Sigmoid colon (tissue), 7 donors: ENCODE results near the gene CSAD. TPM values are rescaled to one million over a fixed set of nuclear protein-coding genes. Genes with fewer than 3 reads are reported as not detected.
A peak's percentile ranks its signal among the peaks of the same experiment; 100 is the strongest.

ENCODE experiments used
- DNase-seq: peaks from one replicate; pipeline ENCODE4 v3.0.0-alpha.2; 2019
- H3K27ac ChIP-seq, 4 donors: fragments of 200-600 bp; sonication (generic); one replicate each; pipeline ENCODE4 v1.5.1; 2016 to 2019; ENCODE audit warnings: mild to moderate bottlenecking in 1 of 4
- H3K27me3 ChIP-seq, 3 donors: fragments of 200-600 bp; sonication (generic); one replicate each; pipeline ENCODE4 v1.5.1; 2019; ENCODE audit warnings: mild to moderate bottlenecking in 1 of 3
- H3K36me3 ChIP-seq, 4 donors: fragments of 200-600 bp; sonication (generic); one replicate each; pipeline ENCODE4 v1.5.1; 2016 to 2019
- H3K4me1 ChIP-seq, 4 donors: fragments of 200-600 bp; sonication (generic); one replicate each; pipeline ENCODE4 v1.5.1; 2017 to 2019
- H3K4me3 ChIP-seq, 4 donors: fragments of 200-600 bp; sonication (generic); one replicate each; pipeline ENCODE4 v1.5.1; 2017 to 2019; ENCODE audit warnings: mild to moderate bottlenecking in 2 of 4, moderate library complexity in 1 of 4
- H3K9me3 ChIP-seq, 4 donors: fragments of 200-600 bp in 3 of 4; sonication (generic) in 3 of 4; one replicate each; pipeline versions ENCODE4 v1.5.1 to v1.6.1; 2013 to 2019
- CTCF ChIP-seq, 4 experiments: fragments of 450-650 bp in 3 of 4; fragments of 200-600 bp in 1 of 4; IDR thresholded peaks; one replicate each; pipeline ENCODE4 v1.5.1; 2016 to 2019; ENCODE audit warnings: antibody characterized with exemption in 4 of 4, mild to moderate bottlenecking in 3 of 4, moderate library complexity in 2 of 4
- EP300 ChIP-seq, 4 donors: sonication (generic); formaldehyde crosslinking; IDR thresholded peaks; one replicate each; pipeline ENCODE4 v1.6.1; 2017; ENCODE audit warnings: antibody characterized with exemption in 4 of 4
- POLR2A ChIP-seq, 2 donors: fragments of 450-650 bp; IDR thresholded peaks; one replicate each; pipeline ENCODE4 v1.6.1; 2016; ENCODE audit warnings: antibody characterized with exemption in 2 of 2, mild to moderate bottlenecking in 2 of 2, moderate library complexity in 2 of 2
- POLR2AphosphoS5 ChIP-seq, 4 donors: sonication (generic); formaldehyde crosslinking; IDR thresholded peaks; one replicate each; pipeline ENCODE4 v1.6.1; 2017; ENCODE audit warnings: antibody characterized with exemption in 4 of 4
- WGBS, 2 donors: extraction: QIAGEN DNeasy Blood & Tissue Kit; methylation state at CpG; one replicate each; pipeline ENCODE4 v1.1.7; 2013; 5-methylcytosine and 5-hydroxymethylcytosine counted together
- intact Hi-C: fragments of 100-400 bp; cut with DNase I; formaldehyde crosslinking; loops from one replicate; pipeline ENCODE4 v1.15.1; 2023
- polyA plus RNA-seq, 3 donors: library from polyadenylated mRNA; stranded (reverse); fragments of 200-250 nt; gene quantifications; one replicate each; pipeline ENCODE4 v1.2.3, GENCODE V29; 2013
- total RNA-seq, 4 donors: library from RNA; depleted of rRNA; stranded (reverse); fragments of >200 nt; gene quantifications; one replicate each; pipeline ENCODE4 v1.1.0, GENCODE V29; 2016
- donor health status: healthy with polysubstance abuse.
- donor health status: Bipolar disorder and iron deficiency.
- donor health status: healthy.

CSAD gene
- total and polyA plus RNA-seq, 7 donors = 1.2 to 51.0 (median 19.6) TPM

- intact Hi-C loops = no loop called here
- no peak for DNase-seq
- no peaks in the 10 kb centered on the region for H3K27me3 ChIP-seq
- H3K4me1 ChIP-seq = peaks cover 0 to 12% (median 10%) of the 10 kb centered on the region in 4 donors
- 78 to 97% methylated on average over 2 of the region's 2 CpGs for WGBS, 2 donors
- no peak overlapping the region for H3K27ac ChIP-seq
- no peaks in the 10 kb centered on the region for H3K36me3 ChIP-seq
- no peak overlapping the region for H3K4me3 ChIP-seq
- no peak for TF ChIP-seq EP300 (IDR thresholded peaks at IDR 0.05)
- TF ChIP-seq POLR2A (IDR thresholded peaks at IDR 0.05) = no peak
- no peak for TF ChIP-seq POLR2AphosphoS5 (IDR thresholded peaks at IDR 0.05)
- TF ChIP-seq CTCF (IDR thresholded peaks at IDR 0.05) = no peak
- no peaks in the 10 kb centered on the region for H3K9me3 ChIP-seq
These were observed 19.4 kb upstream of the CSAD start for GRCh38 chr12:53200107-53200457.

GRCh38 chr12:53199700-53200099 lies 19.0 kb upstream of the CSAD start:
- Histone ChIP-seq H3K4me3 (no peak overlapping the region), H3K4me1 (peaks cover 0 to 12% (median 10%) of the 10 kb centered on the region in 4 donors), H3K36me3 (no peaks in the 10 kb centered on the region), H3K9me3 (no peaks in the 10 kb centered on the region), H3K27me3 (no peaks in the 10 kb centered on the region), H3K27ac (no peak overlapping the region)
- WGBS, 2 donors = 81 to 91% methylated on average over 3 of the region's 3 CpGs
- TF ChIP-seq CTCF (IDR thresholded peaks at IDR 0.05) (no peak), EP300 (IDR thresholded peaks at IDR 0.05) (no peak), POLR2AphosphoS5 (IDR thresholded peaks at IDR 0.05) (no peak), POLR2A (IDR thresholded peaks at IDR 0.05) (no peak)
- no peak for DNase-seq
- intact Hi-C loops = loop anchor here (5.0 kb wide), 1 partner anchor 132 kb away; no protein-coding TSS in a partner anchor

- Histone ChIP-seq H3K27me3 (no peaks in the 10 kb centered on the region), H3K36me3 (no peaks in the 10 kb centered on the region), H3K4me1 (peaks cover 0 to 12% (median 10%) of the 10 kb centered on the region in 4 donors), H3K9me3 (no peaks in the 10 kb centered on the region), H3K4me3 (no peak overlapping the region), H3K27ac (no peak overlapping the region)
- intact Hi-C loops = loop anchor here (5.0 kb wide), 1 partner anchor 131 kb away; no protein-coding TSS in a partner anchor
- no peak for TF ChIP-seq EP300 (IDR thresholded peaks at IDR 0.05)
- no peak for DNase-seq
- 62 to 81% methylated on average over 5 of the region's 5 CpGs for WGBS, 2 donors
These were observed 17.9 kb upstream of the CSAD start for GRCh38 chr12:53198486-53199110.

- TF ChIP-seq POLR2A (IDR thresholded peaks at IDR 0.05) (no peak), POLR2AphosphoS5 (IDR thresholded peaks at IDR 0.05) (no peak), CTCF (IDR thresholded peaks at IDR 0.05) (no peak), EP300 (IDR thresholded peaks at IDR 0.05) (no peak)
- H3K36me3 ChIP-seq = no peaks in the 10 kb centered on the region
- WGBS, 2 donors = 83 to 84% methylated on average over 19 of the region's 19 CpGs
These were observed 16.4 kb upstream of the CSAD start for GRCh38 chr12:53197011-53197640.

GRCh38 chr12:53196486-53196885 lies 15.8 kb upstream of the CSAD start:
- 31 to 83% methylated on average over 14 of the region's 14 CpGs for WGBS, 2 donors
- TF ChIP-seq POLR2A (IDR thresholded peaks at IDR 0.05) (no peak), CTCF (IDR thresholded peaks at IDR 0.05) (no peak), POLR2AphosphoS5 (IDR thresholded peaks at IDR 0.05) (no peak), EP300 (IDR thresholded peaks at IDR 0.05) (no peak)
- H3K4me1 ChIP-seq = peaks cover 0 to 12% (median 10%) of the 10 kb centered on the region in 4 donors
- no peaks in the 10 kb centered on the region for H3K36me3 ChIP-seq
- DNase-seq = peak; percentile 63
- no peaks in the 10 kb centered on the region for H3K9me3 ChIP-seq
- no peaks in the 10 kb centered on the region for H3K27me3 ChIP-seq
- no peak overlapping the region for H3K4me3 ChIP-seq
- no peak overlapping the region for H3K27ac ChIP-seq
- intact Hi-C loops = loop anchor here (5.0 kb wide), 1 partner anchor 129 kb away; no protein-coding TSS in a partner anchor

More at GRCh38 chr12:53197011-53197640, 16.4 kb upstream of the CSAD start:
- Histone ChIP-seq H3K4me1 (peaks cover 0 to 12% (median 10%) of the 10 kb centered on the region in 4 donors), H3K27me3 (no peaks in the 10 kb centered on the region), H3K27ac (no peak overlapping the region), H3K9me3 (no peaks in the 10 kb centered on the region), H3K4me3 (peak overlapping the region; percentile 2 to 39 (median 32))
- peak; percentile 60 for DNase-seq
- intact Hi-C loops = loop anchor here (1.0 to 5.0 kb wide), 2 partner anchors 38 to 130 kb away; no protein-coding TSS in a partner anchor
